ENCODE results near the gene ADCY5.

DNA sequence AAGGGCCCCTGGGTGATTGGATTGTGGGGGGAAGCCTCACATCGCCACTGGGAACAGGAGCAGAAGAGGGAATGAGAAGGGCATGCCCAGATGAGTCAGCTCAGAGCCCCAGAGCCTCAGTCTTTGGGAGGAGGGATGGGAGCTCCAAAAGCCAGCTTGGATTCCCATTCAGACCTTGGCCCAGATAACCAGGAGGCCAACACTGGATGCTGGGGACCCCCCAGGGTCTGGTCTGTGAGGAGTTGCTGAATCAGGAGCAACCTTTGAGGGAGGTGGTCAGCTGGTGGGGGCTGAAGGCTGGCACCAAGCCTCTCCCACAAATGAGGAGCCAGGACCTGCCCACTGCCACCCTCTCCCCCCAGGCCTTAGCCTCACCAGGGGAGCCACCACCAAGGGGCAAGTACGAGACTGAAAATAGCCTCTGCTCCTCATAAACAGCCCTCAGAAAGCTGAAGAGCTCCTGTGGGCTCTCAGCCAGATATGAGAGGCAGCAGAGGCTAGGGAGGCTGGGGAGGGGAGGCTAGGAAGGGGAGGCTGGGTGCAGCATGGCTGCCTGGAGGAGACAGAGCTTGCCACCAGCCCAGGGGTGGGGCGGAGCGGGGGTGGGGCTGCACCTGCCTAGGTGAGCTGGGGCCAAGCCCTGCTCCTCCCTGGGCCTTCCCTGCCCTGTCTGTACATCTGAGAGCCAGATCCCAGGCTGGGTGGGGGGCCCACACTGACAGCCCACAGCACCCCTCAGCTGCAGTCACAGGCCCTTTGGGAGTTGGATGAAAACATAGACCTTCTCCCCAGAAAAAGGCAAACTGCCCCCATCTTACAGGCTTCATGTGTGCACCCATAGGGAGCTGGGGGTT lies 147.3 kb downstream of the ADCY5 start:
- TF ChIP-seq CTCF (conservative IDR thresholded peaks at IDR 0.05) (no peak), EZH2 (IDR thresholded peaks at IDR 0.05; ENCODE audit: low read depth) (no peak)
